HTERT RPE-1 (cell line): ENCODE results near the gene EID2B.

Experiments used
- in situ Hi-C: fragments of 300-500 bp; cut with MboI; formaldehyde crosslinking; loops from 4 replicates; pipeline ENCODE4 v1.14.3; 2020; ENCODE audit warnings: low sequenced_read_pairs

The EID2B gene

GRCh38 chr19:39500543-39500942 lies 32.1 kb downstream of the EID2B start:
- in situ Hi-C loops: no loop called here

GRCh38 chr19:39499932-39500331 lies 32.7 kb downstream of the EID2B start:
- in situ Hi-C loops: no loop called here

GRCh38 chr19:39498798-39499642 lies 33.6 kb downstream of the EID2B start, which contains the start of gene DLL3:
Gene DLL3 (plus strand): TSS chr19:39498947. CDS start chr19:39498975, 28 bp downstream.
- in situ Hi-C loops: no loop called here

GRCh38 chr19:39497996-39498797 lies 34.5 kb downstream of the EID2B start:
- in situ Hi-C loops: no loop called here

- in situ Hi-C loops: no loop called here
Measured at GRCh38 chr19:39497701-39497995, 35.0 kb downstream of the EID2B start.

- in situ Hi-C loops: no loop called here
Measured at GRCh38 chr19:39496063-39496462, 36.6 kb downstream of the EID2B start.

- in situ Hi-C loops: no loop called here
Measured at GRCh38 chr19:39494661-39495060, 38.0 kb downstream of the EID2B start.

GRCh38 chr19:39492788-39493187 lies 39.9 kb downstream of the EID2B start:
- in situ Hi-C loops: no loop called here

GRCh38 chr19:39492225-39492624 lies 40.4 kb downstream of the EID2B start:
- in situ Hi-C loops: no loop called here

GRCh38 chr19:39489756-39490155 lies 42.9 kb downstream of the EID2B start:
- in situ Hi-C loops: no loop called here

- in situ Hi-C loops: no loop called here
Measured at GRCh38 chr19:39483141-39483540, 49.5 kb downstream of the EID2B start.

- in situ Hi-C loops: no loop called here
Measured at GRCh38 chr19:39481676-39482075, 51.0 kb downstream of the EID2B start.

- in situ Hi-C loops: no loop called here
Measured at GRCh38 chr19:39481229-39481545, 51.5 kb downstream of the EID2B start.
